Small intestine (tissue), 16 donors: ENCODE measurements around the gene PDLIM1. TPM values are rescaled to one million over a fixed set of nuclear protein-coding genes. Genes with fewer than 3 reads are reported as not detected.

Experiments
- DNase-seq, 2 donors: peaks; one replicate each; pipeline versions ENCODE4 v3.0.0 to v3.0.0-alpha.2; 2013
- FAIRE-seq: peaks from 2 replicates; lab custom pipeline; 2012; peaks lifted over from hg19 to GRCh38; lab: Jason Lieb, UNC
- H3K27ac ChIP-seq, 3 donors: one replicate each; pipeline ENCODE4 v1.5.1; 2013; ENCODE audit warnings: low read length in 2 of 3, mild to moderate bottlenecking in 2 of 3, control low read depth in 1 of 3, inconsistent platforms in 1 of 3, low read depth in 1 of 3, moderate library complexity in 1 of 3
- H3K27me3 ChIP-seq, 3 donors: one replicate each; pipeline ENCODE4 v1.6.1; 2013; ENCODE audit warnings: low read length in 3 of 3, inconsistent platforms in 1 of 3; ENCODE audit not compliant: control insufficient read depth in 3 of 3, insufficient read depth in 3 of 3
- H3K36me3 ChIP-seq, 3 donors: one replicate each; pipeline ENCODE4 v1.6.1; 2013; ENCODE audit warnings: low read length in 3 of 3, inconsistent platforms in 1 of 3, low read depth in 1 of 3, mild to moderate bottlenecking in 1 of 3, moderate library complexity in 1 of 3; ENCODE audit not compliant: control insufficient read depth in 3 of 3, insufficient read depth in 2 of 3
- H3K4me1 ChIP-seq, 3 donors: one replicate each; pipeline ENCODE4 v1.6.1; 2013; ENCODE audit warnings: low read length in 2 of 3, inconsistent platforms in 1 of 3, low read depth in 1 of 3, mild to moderate bottlenecking in 1 of 3, moderate library complexity in 1 of 3; ENCODE audit not compliant: control insufficient read depth in 3 of 3, insufficient read depth in 2 of 3
- H3K4me3 ChIP-seq, 3 donors: one replicate each; pipeline ENCODE4 v1.5.1; 2013; ENCODE audit warnings: low read length in 3 of 3, control low read depth in 1 of 3, inconsistent platforms in 1 of 3, low read depth in 1 of 3, mild to moderate bottlenecking in 1 of 3, moderate library complexity in 1 of 3
- H3K9me3 ChIP-seq, 2 donors: one replicate each; pipeline ENCODE4 v1.6.1; 2013; ENCODE audit warnings: low read depth in 1 of 2, low read length in 1 of 2; ENCODE audit not compliant: control insufficient read depth in 2 of 2, insufficient read depth in 1 of 2
- WGBS, 3 donors: extraction: QIAGEN DNeasy Blood & Tissue Kit; methylation state at CpG; one replicate each; pipeline ENCODE4 v1.1.7; 2013; 5-methylcytosine and 5-hydroxymethylcytosine counted together
- long read RNA-seq, 10 donors: transcript quantifications; one replicate each; lab custom pipeline, GENCODE V29; 2026
- polyA plus RNA-seq, 4 donors: library from polyadenylated mRNA; stranded (reverse) in 3 of 4; unstranded in 1 of 4; fragments of 200-250 nt in 3 of 4; fragments of 120-200 nt in 1 of 4; gene quantifications; one replicate each; pipeline versions ENCODE4 v1.2.1 to v1.2.3, GENCODE V29; 2013
- donor health status: healthy with polysubstance abuse.
- donor health status: control.
- donor health status: control.
- donor health status: Bipolar disorder and iron deficiency.
- donor health status: healthy.

The PDLIM1 gene
- 100 to 1,000 TPM; 206 to 572 (median 429) TPM for polyA plus RNA-seq
- long read RNA-seq, donor 1, transcript PDLIM1-202 (6 exons, 850 nt), result minor isoform, 5 of 401 reads
- long read RNA-seq, donor 1, transcript PDLIM1-204 (2 exons, 453 nt), result minor isoform, 16 of 401 reads
- long read RNA-seq, donor 1, transcript PDLIM1-201 (7 exons, 1,452 nt), result major isoform, 260 of 401 reads
- long read RNA-seq, donor 1, partial matches to known transcripts, result 120 of 401 reads
- long read RNA-seq, donor 1, other reads (novel, unspliced or antisense), result 0 of 401 reads
- long read RNA-seq, donor 2, transcript PDLIM1-201 (7 exons, 1,452 nt), result major isoform, 69 of 109 reads
- long read RNA-seq, donor 2, transcript PDLIM1-204 (2 exons, 453 nt), result minor isoform, 6 of 109 reads
- long read RNA-seq, donor 2, partial matches to known transcripts, result 32 of 109 reads
- long read RNA-seq, donor 2, other reads (novel, unspliced or antisense), result 0 of 109 reads
- long read RNA-seq, donor 3, transcript PDLIM1-204 (2 exons, 453 nt), result minor isoform, 11 of 212 reads
- long read RNA-seq, donor 3, transcript PDLIM1-201 (7 exons, 1,452 nt), result major isoform, 61 of 212 reads
- long read RNA-seq, donor 3, partial matches to known transcripts, result 138 of 212 reads
- long read RNA-seq, donor 3, other reads (novel, unspliced or antisense), result 0 of 212 reads
- long read RNA-seq, donor 4, partial matches to known transcripts, result 0 of 2 reads
- long read RNA-seq, donor 4, other reads (novel, unspliced or antisense), result 0 of 2 reads
- long read RNA-seq, donor 5, transcript PDLIM1-204 (2 exons, 453 nt), result minor isoform, 6 of 38 reads
- long read RNA-seq, donor 5, transcript PDLIM1-201 (7 exons, 1,452 nt), result major isoform, 15 of 38 reads
- long read RNA-seq, donor 5, partial matches to known transcripts, result 17 of 38 reads
- long read RNA-seq, donor 5, other reads (novel, unspliced or antisense), result 0 of 38 reads
- long read RNA-seq, donor 6, transcript PDLIM1-201 (7 exons, 1,452 nt), result major isoform, 140 of 186 reads
- long read RNA-seq, donor 6, partial matches to known transcripts, result 37 of 186 reads
- long read RNA-seq, donor 6, other reads (novel, unspliced or antisense), result 7 of 186 reads
- long read RNA-seq, donor 7, result 0 reads
- long read RNA-seq, donor 8, transcript PDLIM1-201 (7 exons, 1,452 nt), result major isoform, 5 of 7 reads
- long read RNA-seq, donor 8, partial matches to known transcripts, result 0 of 7 reads
- long read RNA-seq, donor 8, other reads (novel, unspliced or antisense), result 0 of 7 reads
- long read RNA-seq, donor 9, transcript PDLIM1-201 (7 exons, 1,452 nt), result major isoform, 29 of 47 reads
- long read RNA-seq, donor 9, partial matches to known transcripts, result 13 of 47 reads
- long read RNA-seq, donor 9, other reads (novel, unspliced or antisense), result 0 of 47 reads
- long read RNA-seq, donor 10, transcript PDLIM1-204 (2 exons, 453 nt), result minor isoform, 6 of 176 reads
- long read RNA-seq, donor 10, transcript PDLIM1-201 (7 exons, 1,452 nt), result major isoform, 121 of 176 reads
- long read RNA-seq, donor 10, partial matches to known transcripts, result 45 of 176 reads
- long read RNA-seq, donor 10, other reads (novel, unspliced or antisense), result 0 of 176 reads

DNA sequence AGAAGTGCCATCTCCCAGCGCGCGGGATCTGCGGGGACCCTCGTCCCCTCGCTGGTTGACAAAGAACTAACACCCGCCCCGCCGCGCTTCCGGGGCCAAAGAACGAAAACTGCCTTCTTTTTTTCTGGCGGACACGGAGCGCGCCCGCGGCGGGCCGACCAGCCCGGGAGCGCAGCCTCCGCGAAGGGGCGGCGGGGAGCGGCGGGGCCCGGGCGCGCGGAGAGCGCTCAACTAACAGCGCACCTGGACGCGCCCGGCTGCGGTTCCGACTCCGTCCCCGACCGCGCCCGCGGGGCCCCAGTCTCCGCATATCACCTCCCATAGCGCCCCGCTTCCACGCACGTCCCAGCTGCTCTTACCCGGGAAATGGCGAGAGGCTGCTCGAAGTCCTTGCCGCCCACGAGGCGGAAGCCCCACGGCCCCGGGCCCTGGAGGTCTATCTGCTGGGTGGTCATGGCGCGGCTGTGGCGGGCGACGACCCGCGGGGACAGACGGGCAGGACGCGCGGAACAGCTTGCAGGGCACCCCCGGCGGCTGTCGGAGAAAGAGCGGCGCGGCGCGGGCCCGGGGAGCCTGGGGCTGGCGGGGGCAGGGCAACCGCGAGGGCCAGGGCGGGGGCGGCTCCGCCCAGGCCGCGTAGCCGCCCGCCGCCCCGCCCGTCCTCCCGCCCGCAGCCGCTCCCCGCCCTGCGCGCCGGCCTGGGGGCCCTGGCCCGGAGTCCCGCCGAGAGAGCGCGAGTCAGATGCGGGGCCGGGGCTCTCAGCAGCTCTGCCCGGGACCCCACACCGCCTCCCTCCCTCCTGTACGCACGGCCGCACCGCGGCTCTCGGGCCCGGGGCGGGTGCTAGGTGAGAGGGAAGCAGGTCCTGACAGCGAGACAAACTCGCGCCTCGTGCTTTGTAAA is at the start of gene PDLIM1:
Gene PDLIM1 (minus strand): TSS at position 543 of the 904 bp plus-strand sequence. CDS start 88 bp downstream, at position 455.
- FAIRE-seq, result no peak

GRCh38 chr10:95339863-95340262 is 49.1 kb upstream of the PDLIM1 start:
- H3K36me3 ChIP-seq, result peaks cover 0 to 38% (median 0%) of the 10 kb centered on the region in 3 donors
- 93 to 100% (median 100%) methylated on average over 1 of the region's 1 CpG for WGBS, 3 donors
- no peaks in the 10 kb centered on the region for H3K9me3 ChIP-seq
- no peaks in the 10 kb centered on the region for H3K27me3 ChIP-seq
- H3K4me1 ChIP-seq, result peaks cover 0 to 4% (median 0%) of the 10 kb centered on the region in 3 donors
- H3K4me3 ChIP-seq, result no peak overlapping the region
- no peak overlapping the region for H3K27ac ChIP-seq
- DNase-seq (no peak), FAIRE-seq (no peak)

More for the DNA sequence above, at the start of gene PDLIM1:
- H3K4me1 ChIP-seq, result peaks cover 0 to 46% (median 4%) of the 10 kb centered on the region in 3 donors
- H3K4me3 ChIP-seq, result peak within 1 kb of the TSS; percentile 83 to 89 (median 85)
- 0 to 1% (median 1%) methylated on average over 62 to 119 of the region's 119 CpGs for WGBS, 3 donors
- no peaks in the 10 kb centered on the region for H3K9me3 ChIP-seq
- peak within 1 kb of the TSS; percentile 93 to 99 (median 94) for H3K27ac ChIP-seq
- H3K36me3 ChIP-seq, result peaks cover 0 to 3% (median 0%) of the 10 kb centered on the region in 3 donors
- peak; percentile 81 to 94 for DNase-seq
- no peaks in the 10 kb centered on the region for H3K27me3 ChIP-seq

- FAIRE-seq (no peak), DNase-seq (no peak)
- H3K27ac ChIP-seq, result peak overlapping the region in 1 of 3 donors; percentile 0
- 90 to 92% (median 91%) methylated on average over 10 of the region's 10 CpGs for WGBS, 3 donors
- H3K36me3 ChIP-seq, result peaks cover 0 to 41% (median 0%) of the 10 kb centered on the region in 3 donors
- no peak overlapping the region for H3K4me3 ChIP-seq
- no peaks in the 10 kb centered on the region for H3K9me3 ChIP-seq
- H3K4me1 ChIP-seq, result peaks cover 0 to 8% (median 0%) of the 10 kb centered on the region in 3 donors
- H3K27me3 ChIP-seq, result no peaks in the 10 kb centered on the region
These were observed 46.8 kb upstream of the PDLIM1 start for GRCh38 chr10:95337423-95338160.

- H3K27ac ChIP-seq, result peak overlapping the region in 1 of 3 donors; percentile 38
- H3K4me1 ChIP-seq, result peaks cover 0 to 8% (median 0%) of the 10 kb centered on the region in 3 donors
- DNase-seq (no peak), FAIRE-seq (no peak)
- WGBS, 3 donors, result 93 to 96% (median 95%) methylated on average over 9 of the region's 9 CpGs
- no peaks in the 10 kb centered on the region for H3K27me3 ChIP-seq
- H3K36me3 ChIP-seq, result peaks cover 0 to 41% (median 0%) of the 10 kb centered on the region in 3 donors
- no peak overlapping the region for H3K4me3 ChIP-seq
- H3K9me3 ChIP-seq, result no peaks in the 10 kb centered on the region
These were observed 45.9 kb upstream of the PDLIM1 start for GRCh38 chr10:95336702-95337101.

DNA sequence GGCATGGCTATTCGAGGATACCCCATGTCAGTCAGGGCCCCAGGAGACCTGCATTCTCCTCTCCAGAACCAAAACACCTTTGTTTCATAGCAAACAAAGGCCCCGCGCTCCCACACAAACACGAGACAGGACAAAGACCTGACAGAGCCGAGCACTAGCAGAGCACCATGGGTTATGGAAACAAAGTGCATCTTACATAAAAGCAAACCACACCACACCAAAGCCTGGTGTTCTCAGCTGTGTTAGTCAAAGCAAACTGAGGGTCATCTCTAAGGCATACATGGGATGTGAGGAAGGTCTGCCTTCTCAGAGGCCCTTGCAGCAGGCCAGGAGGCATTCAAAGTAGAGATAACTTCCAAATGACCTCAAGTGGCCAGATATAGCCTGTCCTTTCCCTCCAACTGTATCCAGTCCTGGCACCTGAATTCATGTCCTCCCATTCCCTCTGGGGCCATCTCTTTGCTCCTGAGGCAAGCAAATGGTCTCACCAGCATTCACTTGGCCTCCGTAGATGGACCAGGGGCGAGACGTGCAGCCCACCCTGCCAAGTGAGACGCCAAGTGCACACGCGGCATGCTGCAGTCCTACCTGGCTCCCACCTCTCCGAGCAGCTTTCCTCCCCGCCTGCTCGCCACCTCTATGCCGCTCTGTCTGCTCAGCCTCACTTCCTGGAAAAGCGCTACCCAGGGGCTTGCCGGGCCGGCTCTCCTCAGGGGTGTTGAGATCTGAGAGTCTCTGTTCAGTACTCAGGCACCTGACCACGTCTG is 45.3 kb upstream of the PDLIM1 start:
- WGBS, 3 donors, result 91 to 94% (median 94%) methylated on average over 19 of the region's 19 CpGs
- H3K9me3 ChIP-seq, result no peaks in the 10 kb centered on the region
- peaks cover 0 to 43% (median 0%) of the 10 kb centered on the region in 3 donors for H3K36me3 ChIP-seq
- H3K27me3 ChIP-seq, result no peaks in the 10 kb centered on the region
- H3K4me1 ChIP-seq, result peaks cover 0 to 8% (median 0%) of the 10 kb centered on the region in 3 donors
- no peak overlapping the region for H3K4me3 ChIP-seq
- FAIRE-seq, result no peak
- peak overlapping the region in 1 of 3 donors; percentile 38 for H3K27ac ChIP-seq
- no peak for DNase-seq

DNA sequence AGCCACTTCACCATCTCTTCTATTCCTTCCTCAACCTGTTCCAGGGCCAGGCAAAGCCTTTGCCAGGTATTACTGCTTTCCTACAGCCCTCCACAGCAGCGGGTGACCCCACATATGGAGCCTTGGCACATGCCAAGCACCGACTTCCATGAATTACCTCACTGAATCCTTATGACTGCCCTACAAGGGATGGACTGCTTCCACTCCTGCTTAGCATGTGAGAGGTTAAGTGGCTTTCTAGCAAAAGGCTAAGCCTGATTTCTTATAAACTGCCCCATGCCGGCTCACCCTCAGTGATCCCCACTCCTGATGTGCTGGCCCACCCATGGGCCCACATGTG is 44.0 kb upstream of the PDLIM1 start:
- peaks cover 0 to 8% (median 0%) of the 10 kb centered on the region in 3 donors for H3K4me1 ChIP-seq
- H3K9me3 ChIP-seq, result no peaks in the 10 kb centered on the region
- no peaks in the 10 kb centered on the region for H3K27me3 ChIP-seq
- H3K27ac ChIP-seq, result peak overlapping the region in 2 of 3 donors; percentile 52 to 90
- FAIRE-seq (no peak), DNase-seq (no peak)
- no peak overlapping the region for H3K4me3 ChIP-seq
- WGBS, 3 donors, result 67 to 80% (median 79%) methylated on average over 3 of the region's 3 CpGs
- H3K36me3 ChIP-seq, result peaks cover 0 to 40% (median 0%) of the 10 kb centered on the region in 3 donors
